ENCODE measurements around the gene HSD17B1. TPM values are rescaled to one million over a fixed set of nuclear protein-coding genes. Genes with fewer than 3 reads are reported as not detected.
A peak's percentile ranks its signal among the peaks of the same experiment; 100 is the strongest.

The HSD17B1 gene
- total and polyA plus RNA-seq, 2 of the 13 experiments (the other 11 are each of a cell fraction or from before 2014, with no cell fraction given), result 0.54 to 0.93 TPM

DNA sequence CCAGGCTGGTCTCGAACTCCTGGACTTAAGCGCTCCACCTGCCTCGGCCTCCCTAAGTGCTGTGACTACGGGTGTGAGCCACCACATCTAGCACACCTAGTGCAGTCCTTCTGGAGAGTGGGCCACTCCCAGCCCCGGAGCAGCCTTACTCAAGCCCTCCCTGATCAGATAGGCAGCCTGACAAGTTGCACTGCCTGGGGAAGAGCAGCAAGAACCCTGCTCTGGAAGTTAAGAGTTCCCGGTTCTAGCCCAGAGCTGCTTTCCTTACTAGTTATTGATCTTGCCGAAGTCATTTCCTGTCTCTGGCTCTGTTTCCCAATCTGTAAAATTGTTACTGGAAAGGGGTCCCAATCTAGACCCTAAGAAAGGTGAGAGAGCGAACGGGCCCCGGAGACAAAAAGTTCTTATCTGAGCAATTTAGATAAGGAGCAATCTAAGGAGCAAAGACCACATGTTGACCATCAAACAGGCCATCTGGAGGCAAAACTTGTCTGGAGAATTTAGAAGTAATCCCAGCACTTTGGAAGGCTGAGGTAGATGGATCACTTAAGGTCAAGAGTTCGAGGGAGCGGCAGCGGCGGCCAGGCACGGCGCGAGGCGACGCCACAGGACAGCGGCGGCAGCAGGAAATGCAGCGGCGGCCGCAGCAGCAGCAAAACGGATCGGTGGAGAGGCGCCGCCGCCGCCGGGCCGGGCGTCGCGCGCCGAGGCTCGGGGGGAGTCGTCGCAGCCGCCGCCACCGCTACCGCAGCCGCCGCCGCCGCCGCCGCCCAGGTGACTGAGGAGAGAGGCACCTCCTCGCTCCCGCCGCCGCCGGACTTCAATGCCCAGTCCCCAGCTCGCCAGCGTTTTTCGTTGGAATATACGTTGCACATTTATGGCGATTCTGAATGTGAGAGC, 21.0 kb upstream of the HSD17B1 start (continued):
- TF ChIP-seq, protein P1, sequence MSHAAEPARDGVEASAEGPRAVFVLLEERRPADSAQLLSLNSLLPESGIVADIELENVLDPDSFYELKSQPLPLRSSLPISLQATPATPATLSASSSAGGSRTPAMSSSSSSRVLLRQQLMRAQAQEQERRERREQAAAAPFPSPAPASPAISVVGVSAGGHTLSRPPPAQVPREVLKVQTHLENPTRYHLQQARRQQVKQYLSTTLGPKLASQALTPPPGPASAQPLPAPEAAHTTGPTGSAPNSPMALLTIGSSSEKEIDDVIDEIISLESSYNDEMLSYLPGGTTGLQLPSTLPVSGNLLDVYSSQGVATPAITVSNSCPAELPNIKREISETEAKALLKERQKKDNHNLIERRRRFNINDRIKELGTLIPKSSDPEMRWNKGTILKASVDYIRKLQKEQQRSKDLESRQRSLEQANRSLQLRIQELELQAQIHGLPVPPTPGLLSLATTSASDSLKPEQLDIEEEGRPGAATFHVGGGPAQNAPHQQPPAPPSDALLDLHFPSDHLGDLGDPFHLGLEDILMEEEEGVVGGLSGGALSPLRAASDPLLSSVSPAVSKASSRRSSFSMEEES (CRISPR knock-in tag; IDR thresholded peaks at IDR 0.05), result no peak
- TF ChIP-seq, protein P2, sequence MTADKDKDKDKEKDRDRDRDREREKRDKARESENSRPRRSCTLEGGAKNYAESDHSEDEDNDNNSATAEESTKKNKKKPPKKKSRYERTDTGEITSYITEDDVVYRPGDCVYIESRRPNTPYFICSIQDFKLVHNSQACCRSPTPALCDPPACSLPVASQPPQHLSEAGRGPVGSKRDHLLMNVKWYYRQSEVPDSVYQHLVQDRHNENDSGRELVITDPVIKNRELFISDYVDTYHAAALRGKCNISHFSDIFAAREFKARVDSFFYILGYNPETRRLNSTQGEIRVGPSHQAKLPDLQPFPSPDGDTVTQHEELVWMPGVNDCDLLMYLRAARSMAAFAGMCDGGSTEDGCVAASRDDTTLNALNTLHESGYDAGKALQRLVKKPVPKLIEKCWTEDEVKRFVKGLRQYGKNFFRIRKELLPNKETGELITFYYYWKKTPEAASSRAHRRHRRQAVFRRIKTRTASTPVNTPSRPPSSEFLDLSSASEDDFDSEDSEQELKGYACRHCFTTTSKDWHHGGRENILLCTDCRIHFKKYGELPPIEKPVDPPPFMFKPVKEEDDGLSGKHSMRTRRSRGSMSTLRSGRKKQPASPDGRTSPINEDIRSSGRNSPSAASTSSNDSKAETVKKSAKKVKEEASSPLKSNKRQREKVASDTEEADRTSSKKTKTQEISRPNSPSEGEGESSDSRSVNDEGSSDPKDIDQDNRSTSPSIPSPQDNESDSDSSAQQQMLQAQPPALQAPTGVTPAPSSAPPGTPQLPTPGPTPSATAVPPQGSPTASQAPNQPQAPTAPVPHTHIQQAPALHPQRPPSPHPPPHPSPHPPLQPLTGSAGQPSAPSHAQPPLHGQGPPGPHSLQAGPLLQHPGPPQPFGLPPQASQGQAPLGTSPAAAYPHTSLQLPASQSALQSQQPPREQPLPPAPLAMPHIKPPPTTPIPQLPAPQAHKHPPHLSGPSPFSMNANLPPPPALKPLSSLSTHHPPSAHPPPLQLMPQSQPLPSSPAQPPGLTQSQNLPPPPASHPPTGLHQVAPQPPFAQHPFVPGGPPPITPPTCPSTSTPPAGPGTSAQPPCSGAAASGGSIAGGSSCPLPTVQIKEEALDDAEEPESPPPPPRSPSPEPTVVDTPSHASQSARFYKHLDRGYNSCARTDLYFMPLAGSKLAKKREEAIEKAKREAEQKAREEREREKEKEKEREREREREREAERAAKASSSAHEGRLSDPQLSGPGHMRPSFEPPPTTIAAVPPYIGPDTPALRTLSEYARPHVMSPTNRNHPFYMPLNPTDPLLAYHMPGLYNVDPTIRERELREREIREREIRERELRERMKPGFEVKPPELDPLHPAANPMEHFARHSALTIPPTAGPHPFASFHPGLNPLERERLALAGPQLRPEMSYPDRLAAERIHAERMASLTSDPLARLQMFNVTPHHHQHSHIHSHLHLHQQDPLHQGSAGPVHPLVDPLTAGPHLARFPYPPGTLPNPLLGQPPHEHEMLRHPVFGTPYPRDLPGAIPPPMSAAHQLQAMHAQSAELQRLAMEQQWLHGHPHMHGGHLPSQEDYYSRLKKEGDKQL (CRISPR knock-in tag; IDR thresholded peaks at IDR 0.05; ENCODE audit: low read depth), result no peak
- TF ChIP-seq ZNF468 (CRISPR knock-in tag; IDR thresholded peaks at IDR 0.05), result 0 out of 2 replicates have a peak, but pooled peaks have one; percentile 10
- TF ChIP-seq SETDB1 (CRISPR knock-in tag; IDR thresholded peaks at IDR 0.05; ENCODE audit: borderline replicate concordance), result peak; percentile 18; the same call in 1 of the 2 replicates
- no peak for TF ChIP-seq ZSCAN9 (CRISPR knock-in tag; IDR thresholded peaks at IDR 0.05; ENCODE audit: borderline replicate concordance)
- TF ChIP-seq FOXK1 (CRISPR knock-in tag; IDR thresholded peaks at IDR 0.05; ENCODE audit: borderline replicate concordance, low read depth), result 0 out of 2 replicates have a peak, but pooled peaks have one; percentile 28
- no peak for TF ChIP-seq ZNF549 (CRISPR knock-in tag; IDR thresholded peaks at IDR 0.05)
- peak; percentile 47; the same call in 1 of the 2 replicates for TF ChIP-seq ZNF350 (CRISPR knock-in tag; IDR thresholded peaks at IDR 0.05; ENCODE audit: borderline replicate concordance, low read depth)
- TF ChIP-seq, protein P3, sequence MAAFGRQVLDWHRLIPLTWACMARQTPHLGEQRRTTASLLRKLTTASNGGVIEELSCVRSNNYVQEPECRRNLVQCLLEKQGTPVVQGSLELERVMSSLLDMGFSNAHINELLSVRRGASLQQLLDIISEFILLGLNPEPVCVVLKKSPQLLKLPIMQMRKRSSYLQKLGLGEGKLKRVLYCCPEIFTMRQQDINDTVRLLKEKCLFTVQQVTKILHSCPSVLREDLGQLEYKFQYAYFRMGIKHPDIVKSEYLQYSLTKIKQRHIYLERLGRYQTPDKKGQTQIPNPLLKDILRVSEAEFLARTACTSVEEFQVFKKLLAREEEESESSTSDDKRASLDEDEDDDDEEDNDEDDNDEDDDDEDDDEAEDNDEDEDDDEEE (CRISPR knock-in tag; IDR thresholded peaks at IDR 0.05), result no peak
- TF ChIP-seq ZNF546 (CRISPR knock-in tag; conservative IDR thresholded peaks at IDR 0.05), result no peak
- TF ChIP-seq MYC (CRISPR knock-in tag; IDR thresholded peaks at IDR 0.05; ENCODE audit: borderline replicate concordance), result peak; percentile 64
- TF ChIP-seq, protein P4, sequence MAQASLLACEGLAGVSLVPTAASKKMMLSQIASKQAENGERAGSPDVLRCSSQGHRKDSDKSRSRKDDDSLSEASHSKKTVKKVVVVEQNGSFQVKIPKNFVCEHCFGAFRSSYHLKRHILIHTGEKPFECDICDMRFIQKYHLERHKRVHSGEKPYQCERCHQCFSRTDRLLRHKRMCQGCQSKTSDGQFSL (CRISPR knock-in tag; IDR thresholded peaks at IDR 0.05), result no peak
- TF ChIP-seq, protein P5, sequence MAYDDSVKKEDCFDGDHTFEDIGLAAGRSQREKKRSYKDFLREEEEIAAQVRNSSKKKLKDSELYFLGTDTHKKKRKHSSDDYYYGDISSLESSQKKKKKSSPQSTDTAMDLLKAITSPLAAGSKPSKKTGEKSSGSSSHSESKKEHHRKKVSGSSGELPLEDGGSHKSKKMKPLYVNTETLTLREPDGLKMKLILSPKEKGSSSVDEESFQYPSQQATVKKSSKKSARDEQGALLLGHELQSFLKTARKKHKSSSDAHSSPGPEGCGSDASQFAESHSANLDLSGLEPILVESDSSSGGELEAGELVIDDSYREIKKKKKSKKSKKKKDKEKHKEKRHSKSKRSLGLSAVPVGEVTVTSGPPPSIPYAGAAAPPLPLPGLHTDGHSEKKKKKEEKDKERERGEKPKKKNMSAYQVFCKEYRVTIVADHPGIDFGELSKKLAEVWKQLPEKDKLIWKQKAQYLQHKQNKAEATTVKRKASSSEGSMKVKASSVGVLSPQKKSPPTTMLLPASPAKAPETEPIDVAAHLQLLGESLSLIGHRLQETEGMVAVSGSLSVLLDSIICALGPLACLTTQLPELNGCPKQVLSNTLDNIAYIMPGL (CRISPR knock-in tag; IDR thresholded peaks at IDR 0.05; ENCODE audit: borderline replicate concordance in 1 of 2, low read depth in 1 of 2), result peak; percentile 57 to 70; a peak in 3 of 4 replicates
- no peak for TF ChIP-seq ZNF20 (CRISPR knock-in tag; IDR thresholded peaks at IDR 0.05)
- TF ChIP-seq, protein P6, sequence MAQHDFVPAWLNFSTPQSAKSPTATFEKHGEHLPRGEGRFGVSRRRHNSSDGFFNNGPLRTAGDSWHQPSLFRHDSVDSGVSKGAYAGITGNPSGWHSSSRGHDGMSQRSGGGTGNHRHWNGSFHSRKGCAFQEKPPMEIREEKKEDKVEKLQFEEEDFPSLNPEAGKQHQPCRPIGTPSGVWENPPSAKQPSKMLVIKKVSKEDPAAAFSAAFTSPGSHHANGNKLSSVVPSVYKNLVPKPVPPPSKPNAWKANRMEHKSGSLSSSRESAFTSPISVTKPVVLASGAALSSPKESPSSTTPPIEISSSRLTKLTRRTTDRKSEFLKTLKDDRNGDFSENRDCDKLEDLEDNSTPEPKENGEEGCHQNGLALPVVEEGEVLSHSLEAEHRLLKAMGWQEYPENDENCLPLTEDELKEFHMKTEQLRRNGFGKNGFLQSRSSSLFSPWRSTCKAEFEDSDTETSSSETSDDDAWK (CRISPR knock-in tag; IDR thresholded peaks at IDR 0.05), result no peak
